ENCODE data around the gene PNPT1. TPM values are rescaled to one million over a fixed set of nuclear protein-coding genes. Genes with fewer than 3 reads are reported as not detected.
A peak's percentile ranks its signal among the peaks of the same experiment; 100 is the strongest.
"Not testable (repeated sequence)": the region's sequence is repeated elsewhere in the genome, so short reads cannot be mapped to it uniquely, and the experiment has no call there.

PNPT1 gene
- total RNA-seq, 4 donors from 2014 or later, result 11.6 to 21.4 (median 16.1) TPM

- TF ChIP-seq POLR2A (IDR thresholded peaks at IDR 0.05), result no peak
- TF ChIP-seq, protein P1, sequence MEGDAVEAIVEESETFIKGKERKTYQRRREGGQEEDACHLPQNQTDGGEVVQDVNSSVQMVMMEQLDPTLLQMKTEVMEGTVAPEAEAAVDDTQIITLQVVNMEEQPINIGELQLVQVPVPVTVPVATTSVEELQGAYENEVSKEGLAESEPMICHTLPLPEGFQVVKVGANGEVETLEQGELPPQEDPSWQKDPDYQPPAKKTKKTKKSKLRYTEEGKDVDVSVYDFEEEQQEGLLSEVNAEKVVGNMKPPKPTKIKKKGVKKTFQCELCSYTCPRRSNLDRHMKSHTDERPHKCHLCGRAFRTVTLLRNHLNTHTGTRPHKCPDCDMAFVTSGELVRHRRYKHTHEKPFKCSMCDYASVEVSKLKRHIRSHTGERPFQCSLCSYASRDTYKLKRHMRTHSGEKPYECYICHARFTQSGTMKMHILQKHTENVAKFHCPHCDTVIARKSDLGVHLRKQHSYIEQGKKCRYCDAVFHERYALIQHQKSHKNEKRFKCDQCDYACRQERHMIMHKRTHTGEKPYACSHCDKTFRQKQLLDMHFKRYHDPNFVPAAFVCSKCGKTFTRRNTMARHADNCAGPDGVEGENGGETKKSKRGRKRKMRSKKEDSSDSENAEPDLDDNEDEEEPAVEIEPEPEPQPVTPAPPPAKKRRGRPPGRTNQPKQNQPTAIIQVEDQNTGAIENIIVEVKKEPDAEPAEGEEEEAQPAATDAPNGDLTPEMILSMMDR (IDR thresholded peaks at IDR 0.05), result peak; percentile 75 to 78 (median 77)
- H3K4me1 ChIP-seq, result no peaks in the 10 kb centered on the region
- no peaks in the 10 kb centered on the region for H3K36me3 ChIP-seq
- H3K27me3 ChIP-seq, result no peaks in the 10 kb centered on the region
- no peaks in the 10 kb centered on the region for H3K9me3 ChIP-seq
- H3K27ac ChIP-seq, result no peak overlapping the region
- peak; percentile 26 to 88 for DNase-seq (ENCODE audit: low spot score in 2 of 2)
- H3K4me3 ChIP-seq, result no peak overlapping the region
- whole genome bisulfite sequencing, 2 donors, result 25 to 28% methylated on average over 11 of the region's 11 CpGs
These were observed 24.7 kb upstream of the PNPT1 start for GRCh38 chr2:55718165-55719008.

DNA sequence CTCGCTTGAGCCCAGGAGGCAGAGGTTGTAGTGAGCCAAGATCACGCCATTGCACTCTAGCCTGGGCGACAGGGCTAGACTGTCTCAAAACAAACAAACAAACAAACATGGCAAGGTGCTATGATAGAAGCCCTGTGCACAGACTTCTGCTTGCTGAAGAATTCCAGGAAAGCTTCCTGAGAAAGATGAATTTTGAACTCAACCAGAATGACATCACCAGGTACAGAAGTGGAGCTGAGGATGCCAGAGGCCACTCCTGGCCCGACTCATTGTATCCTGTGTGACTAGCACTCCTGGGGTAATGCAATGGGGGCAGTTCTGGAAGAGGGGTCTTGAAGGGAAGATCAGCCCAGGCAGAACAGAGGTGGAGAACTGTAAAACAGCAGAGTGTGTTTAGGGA is 22.0 kb upstream of the PNPT1 start:
- Histone ChIP-seq H3K27me3 (no peaks in the 10 kb centered on the region), H3K36me3 (no peaks in the 10 kb centered on the region), H3K4me1 (no peaks in the 10 kb centered on the region), H3K9me3 (no peaks in the 10 kb centered on the region), H3K4me3 (no peak overlapping the region), H3K27ac (no peak overlapping the region)
- WGBS, 2 donors, result 82 to 87% methylated on average over 4 of the region's 4 CpGs
- no peak for DNase-seq (ENCODE audit: low spot score in 2 of 2)
- TF ChIP-seq EP300 (IDR thresholded peaks at IDR 0.05), result no peak
- no peak for TF ChIP-seq POLR2A (IDR thresholded peaks at IDR 0.05)
- TF ChIP-seq, protein P1 (IDR thresholded peaks at IDR 0.05), result no peak

DNA sequence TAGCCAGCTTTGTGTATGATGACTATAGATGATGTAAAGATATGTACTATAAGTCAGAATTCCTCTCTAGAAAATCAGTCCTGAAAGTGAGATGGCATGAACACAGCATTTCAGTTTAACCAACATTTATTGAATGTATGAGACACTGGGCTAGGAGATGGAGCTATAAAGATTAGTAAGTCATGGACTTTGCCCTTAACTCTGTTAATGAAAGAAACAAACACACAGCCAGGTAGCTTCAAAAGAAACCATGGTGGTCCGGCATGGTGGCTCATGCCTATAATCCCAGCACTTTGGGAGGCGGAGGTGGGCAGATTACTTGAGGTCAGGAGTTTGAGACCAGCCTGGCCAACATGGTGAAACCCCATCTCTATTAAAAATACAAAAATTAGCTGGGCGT is 21.5 kb upstream of the PNPT1 start:
- not testable (repeated sequence) for H3K27me3 ChIP-seq; H3K36me3 ChIP-seq; H3K4me3 ChIP-seq; H3K4me1 ChIP-seq; DNase-seq (ENCODE audit: low spot score in 2 of 2); H3K27ac ChIP-seq; H3K9me3 ChIP-seq
- WGBS, 2 donors, result 87 to 88% methylated on average over 3 of the region's 3 CpGs

GRCh38 chr2:55712477-55713060 is 18.9 kb upstream of the PNPT1 start:
- Histone ChIP-seq H3K36me3 (no peaks in the 10 kb centered on the region), H3K4me3 (no peak overlapping the region), H3K27ac (no peak overlapping the region), H3K4me1 (no peaks in the 10 kb centered on the region), H3K27me3 (no peaks in the 10 kb centered on the region), H3K9me3 (no peaks in the 10 kb centered on the region)
- no peak for DNase-seq (ENCODE audit: low spot score in 2 of 2)
- TF ChIP-seq EP300 (IDR thresholded peaks at IDR 0.05) (no peak), POLR2A (IDR thresholded peaks at IDR 0.05) (no peak)
- TF ChIP-seq, protein P1 (IDR thresholded peaks at IDR 0.05), result no peak
- WGBS, 2 donors, result 64 to 78% methylated on average over 6 of the region's 6 CpGs

- Histone ChIP-seq H3K27ac (no peak overlapping the region), H3K9me3 (no peaks in the 10 kb centered on the region), H3K4me3 (no peak overlapping the region), H3K4me1 (peaks cover 0 to 3% (median 0%) of the 10 kb centered on the region in 4 donors), H3K27me3 (no peaks in the 10 kb centered on the region), H3K36me3 (no peaks in the 10 kb centered on the region)
- DNase-seq (ENCODE audit: low spot score in 2 of 2), result no peak
- TF ChIP-seq, protein P1 (IDR thresholded peaks at IDR 0.05), result no peak
- TF ChIP-seq POLR2A (IDR thresholded peaks at IDR 0.05), result no peak
- no peak for TF ChIP-seq EP300 (IDR thresholded peaks at IDR 0.05)
These were observed 16.4 kb upstream of the PNPT1 start for GRCh38 chr2:55710025-55710424.
